Left colon (tissue), 2 donors: ENCODE data around the gene ODF2L. TPM values are rescaled to one million over a fixed set of nuclear protein-coding genes. Genes with fewer than 3 reads are reported as not detected.
A peak's percentile ranks its signal among the peaks of the same experiment; 100 is the strongest.

Source experiments
- ATAC-seq: fragments of 200-7000 bp; cut with Tn5 transposase; one replicate; pipeline ENCODE4 v1.9.1; 2020; ENCODE audit warnings: mild to moderate bottlenecking, moderate library complexity
- DNase-seq, 2 donors: peaks; one replicate each; pipeline ENCODE4 v3.0.0-alpha.2; 2020
- intact Hi-C, 2 donors: fragments of 100-400 bp; cut with DNase I in 1 of 2; cut with micrococcal nuclease in 1 of 2; formaldehyde crosslinking; loops; one replicate each; pipeline versions ENCODE4 v1.11.2 to v1.14.0; 2022; cut with DNase I, micrococcal nuclease
- long read RNA-seq: library from polyadenylated mRNA; unstranded; transcript quantifications from one replicate; pipeline ENCODE4 v2.0.0, GENCODE V29; 2021
- total RNA-seq, 2 donors: library from RNA; stranded (reverse); fragmentation: NEBNext Ultra II Directional; extraction: Animal tissue kit (Norgen Biotek cat#: 25700); gene quantifications; one replicate each; pipeline ENCODE4 v1.2.1, GENCODE V29; 2021
- donor health status: DM: no; HTN: no; CAD: no.
- donor health status: DM: yes; HTN: yes; CAD: no.

Gene ODF2L, protein sequence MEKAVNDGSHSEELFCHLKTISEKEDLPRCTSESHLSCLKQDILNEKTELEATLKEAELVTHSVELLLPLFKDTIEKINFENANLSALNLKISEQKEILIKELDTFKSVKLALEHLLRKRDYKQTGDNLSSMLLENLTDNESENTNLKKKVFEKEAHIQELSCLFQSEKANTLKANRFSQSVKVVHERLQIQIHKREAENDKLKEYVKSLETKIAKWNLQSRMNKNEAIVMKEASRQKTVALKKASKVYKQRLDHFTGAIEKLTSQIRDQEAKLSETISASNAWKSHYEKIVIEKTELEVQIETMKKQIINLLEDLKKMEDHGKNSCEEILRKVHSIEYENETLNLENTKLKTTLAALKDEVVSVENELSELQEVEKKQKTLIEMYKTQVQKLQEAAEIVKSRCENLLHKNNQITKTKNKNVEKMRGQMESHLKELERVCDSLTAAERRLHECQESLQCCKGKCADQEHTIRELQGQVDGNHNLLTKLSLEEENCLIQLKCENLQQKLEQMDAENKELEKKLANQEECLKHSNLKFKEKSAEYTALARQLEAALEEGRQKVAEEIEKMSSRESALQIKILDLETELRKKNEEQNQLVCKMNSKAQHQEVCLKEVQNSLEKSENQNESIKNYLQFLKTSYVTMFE
- total RNA-seq, result 10 to 100 TPM; 33.0 to 49.9 TPM
- long read RNA-seq, partial matches to known transcripts, result 10 of 19 reads
- long read RNA-seq, other reads (novel, unspliced or antisense), result 4 of 19 reads

DNA sequence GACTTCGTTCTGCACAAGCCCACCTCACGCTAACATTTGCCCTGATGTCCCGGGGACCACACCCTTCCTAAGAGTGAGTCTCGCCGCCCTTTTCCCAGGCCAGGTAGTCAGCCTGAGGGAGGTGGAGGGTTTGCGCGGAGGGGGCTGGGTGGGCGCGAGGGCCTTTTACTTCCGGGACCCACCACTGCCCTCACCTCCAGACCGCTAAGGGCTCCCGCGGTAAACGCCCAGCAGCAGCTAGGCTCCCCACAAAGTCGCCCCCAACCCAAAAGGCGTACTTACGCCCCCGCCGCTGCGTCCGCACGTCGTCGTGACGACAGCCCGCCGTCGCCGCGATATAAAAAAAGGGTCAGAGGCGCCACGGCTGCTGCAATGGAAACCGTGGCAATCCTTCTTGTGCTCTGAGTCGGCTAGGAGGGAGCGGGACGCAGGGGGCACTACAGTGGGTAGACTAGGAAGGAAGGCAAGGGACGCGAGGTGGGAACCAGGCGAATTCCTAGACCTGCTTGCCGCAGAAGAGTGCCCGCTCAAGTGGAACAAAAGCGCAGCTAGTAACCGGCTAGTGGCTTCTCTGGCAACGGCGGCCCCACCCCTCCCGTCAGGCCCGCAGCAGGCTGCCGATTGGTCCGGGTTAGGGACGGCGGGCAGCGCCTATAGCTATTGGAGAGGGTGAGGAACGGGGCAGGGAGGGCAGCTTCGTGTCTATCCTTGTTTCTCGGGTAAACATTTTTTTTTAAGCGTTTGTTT lies at the start of gene ODF2L:
TSS of gene ODF2L (minus strand) at position 573 of the 747 bp plus-strand sequence. CDS start 9,296 bp downstream, outside the sequence.
- intact Hi-C loops, result no loop called here
- DNase-seq (peak; percentile 94), ATAC-seq (peak; percentile 100)

DNA sequence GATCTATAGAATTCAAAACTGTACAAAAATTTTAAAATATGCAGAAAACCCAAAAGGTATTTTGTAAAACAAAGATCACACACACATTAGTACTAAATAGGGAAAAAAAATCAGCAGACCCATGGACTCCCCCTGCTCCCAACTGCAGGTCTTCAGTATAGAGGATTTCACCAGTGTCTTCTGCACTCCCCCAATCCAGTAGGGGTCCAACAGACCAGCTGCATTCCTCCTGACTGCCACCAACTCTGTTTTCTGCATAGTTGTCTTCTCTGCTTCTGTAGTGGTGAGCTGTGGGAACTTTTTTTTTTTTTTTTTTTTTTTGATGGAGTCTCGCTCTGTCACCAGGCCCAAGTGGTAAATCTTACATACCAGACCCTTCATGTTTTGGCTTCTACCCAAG lies 49.8 kb upstream of the ODF2L start:
- ATAC-seq, result no peak
- DNase-seq, result no peak
- intact Hi-C loops, result no loop called here

DNA sequence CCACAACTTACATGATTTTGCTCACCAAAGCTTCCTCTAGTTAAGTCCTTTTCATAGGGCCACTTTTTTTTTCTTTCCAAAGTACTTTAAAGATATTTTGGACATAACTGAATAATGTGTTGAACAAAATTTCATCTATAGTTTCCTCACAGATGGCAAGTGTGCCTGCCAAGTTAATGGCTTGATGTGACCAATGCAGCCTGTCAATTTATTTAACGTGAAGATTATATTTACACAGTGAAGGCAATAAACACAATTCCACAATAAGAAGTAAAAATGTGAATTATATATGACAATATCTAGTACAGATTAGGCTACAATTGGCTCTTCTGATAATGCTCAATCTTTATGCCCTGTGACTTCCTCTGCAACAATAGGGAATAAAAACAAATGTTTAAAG lies 45.9 kb upstream of the ODF2L start:
- ATAC-seq, result peak; percentile 80
- no peak for DNase-seq
- intact Hi-C loops, result no loop called here

DNA sequence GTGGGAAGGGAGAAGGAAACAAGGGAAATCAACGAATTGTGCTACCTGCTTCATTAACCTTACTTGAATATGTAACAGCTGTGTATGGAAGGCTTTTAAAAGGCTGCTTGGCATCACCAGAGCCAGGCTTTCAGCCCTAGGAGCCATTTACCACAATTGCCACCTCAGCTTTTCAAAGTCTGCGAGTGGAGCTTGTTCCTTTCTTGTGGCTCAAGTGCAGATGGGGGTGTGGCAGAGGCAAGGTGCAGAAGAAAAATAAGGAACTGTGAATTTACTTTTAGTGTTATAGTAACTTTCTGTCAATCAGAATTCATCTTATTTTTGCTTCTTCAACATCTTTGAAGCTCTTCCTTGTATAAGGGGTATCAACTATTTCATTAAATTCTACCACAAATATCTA lies 45.5 kb upstream of the ODF2L start:
- ATAC-seq, result peak; percentile 72

DNA sequence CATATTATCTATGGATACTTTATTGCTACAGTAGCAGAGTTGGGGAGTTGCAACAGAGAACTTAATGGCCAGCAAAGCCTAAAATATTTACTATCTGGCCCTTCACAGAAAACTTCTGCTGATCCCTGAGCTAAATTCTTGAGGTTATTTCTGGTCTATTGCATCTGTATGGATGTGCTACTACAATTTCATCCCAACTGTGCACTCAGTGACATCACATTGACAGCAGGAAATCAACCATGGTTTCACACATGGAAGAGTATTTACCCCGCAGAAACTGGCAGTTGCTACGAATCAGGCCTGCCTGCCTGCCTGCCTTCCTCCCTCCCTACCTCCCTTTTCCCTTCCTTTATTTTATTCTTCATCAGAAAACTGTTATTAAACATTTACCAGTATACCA lies 39.9 kb upstream of the ODF2L start:
- intact Hi-C loops, result no loop called here
- ATAC-seq (no peak), DNase-seq (no peak)

More for the DNA sequence above, 45.5 kb upstream of the ODF2L start:
- intact Hi-C loops, result no loop called here
- no peak for DNase-seq

DNA sequence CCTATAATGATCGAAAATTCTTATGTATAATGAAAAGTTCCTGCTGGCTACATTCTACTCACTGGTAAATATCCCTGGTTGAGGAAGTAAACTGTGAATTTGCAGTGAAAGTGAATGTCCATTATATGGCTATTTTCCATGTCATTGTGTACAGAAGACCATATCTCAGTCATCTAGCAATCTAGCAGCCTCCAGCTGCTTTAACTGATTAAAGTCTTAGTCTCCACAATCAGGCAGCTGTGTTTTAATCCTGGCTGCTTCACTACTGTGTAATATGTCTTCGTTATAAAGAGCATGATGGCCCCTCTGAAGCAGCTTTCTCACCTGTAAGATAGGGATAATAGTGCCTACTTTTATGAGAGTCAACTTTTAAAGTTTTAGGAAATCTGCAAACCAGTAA lies 39.2 kb upstream of the ODF2L start:
- no peak for DNase-seq
- intact Hi-C loops, result no loop called here
- peak; percentile 68 for ATAC-seq

DNA sequence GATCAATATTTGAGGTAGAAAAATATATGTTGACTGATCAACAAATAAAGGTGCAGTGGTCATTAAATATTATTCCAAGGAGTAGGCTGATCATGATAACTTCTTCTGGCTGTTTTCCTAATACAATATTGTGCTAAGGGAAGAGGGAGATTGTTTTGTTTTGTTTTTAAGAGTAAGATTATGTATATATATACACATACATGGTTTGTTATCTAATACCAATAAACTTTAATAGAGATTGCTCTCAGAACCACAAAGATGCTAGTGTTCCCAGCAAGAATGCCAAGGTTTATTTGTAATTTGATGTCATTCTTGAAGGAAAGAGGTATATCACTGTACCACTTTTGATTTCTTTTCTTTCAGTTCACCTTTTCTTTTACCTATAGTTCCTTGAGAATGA lies 37.9 kb upstream of the ODF2L start:
- intact Hi-C loops, result no loop called here

DNA sequence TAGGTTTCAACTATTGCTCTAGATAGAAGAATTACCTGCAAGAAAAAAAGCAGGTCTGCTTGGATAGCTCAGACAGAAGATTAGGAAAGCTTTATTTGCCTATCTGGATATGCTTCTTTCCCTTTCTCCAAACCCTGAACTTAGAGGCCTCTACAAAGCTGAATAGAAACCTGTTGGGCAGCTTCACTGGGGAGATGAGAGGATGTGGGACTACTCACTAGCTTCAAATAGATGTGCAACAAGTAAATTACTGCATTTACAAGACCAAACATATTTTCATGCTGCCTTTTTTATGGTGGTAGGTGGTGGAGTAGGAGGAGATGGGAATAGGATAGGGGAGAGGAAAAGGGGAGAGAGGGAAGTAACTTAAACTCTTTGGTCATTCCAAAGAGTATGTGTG lies 34.3 kb upstream of the ODF2L start:
- no peak for ATAC-seq
- intact Hi-C loops, result no loop called here
- no peak for DNase-seq

More for the DNA sequence above, 37.9 kb upstream of the ODF2L start:
- peak; percentile 68 for ATAC-seq
- DNase-seq, result no peak

DNA sequence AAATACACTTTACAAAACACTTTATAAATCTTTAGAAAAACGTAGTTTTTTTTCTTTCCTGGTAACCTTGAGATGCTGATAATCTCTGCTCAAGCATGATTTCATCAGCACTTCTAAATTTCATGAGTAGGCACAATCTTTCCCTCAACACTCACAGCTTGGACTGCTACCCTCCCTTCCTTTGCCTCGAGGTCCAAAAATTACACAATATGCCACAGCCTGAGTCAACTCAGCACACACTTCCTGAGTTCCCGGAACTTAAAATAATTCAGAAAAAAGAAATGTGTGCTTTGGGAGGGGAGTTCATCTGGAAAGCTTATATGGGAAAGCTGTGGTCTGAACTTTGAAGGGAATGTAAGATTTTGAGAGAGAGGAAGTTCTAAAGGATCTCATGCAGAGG lies 33.7 kb upstream of the ODF2L start:
- peak in 1 of 2 donors; percentile 34 for DNase-seq
- intact Hi-C loops, result no loop called here
- ATAC-seq, result peak; percentile 45

DNA sequence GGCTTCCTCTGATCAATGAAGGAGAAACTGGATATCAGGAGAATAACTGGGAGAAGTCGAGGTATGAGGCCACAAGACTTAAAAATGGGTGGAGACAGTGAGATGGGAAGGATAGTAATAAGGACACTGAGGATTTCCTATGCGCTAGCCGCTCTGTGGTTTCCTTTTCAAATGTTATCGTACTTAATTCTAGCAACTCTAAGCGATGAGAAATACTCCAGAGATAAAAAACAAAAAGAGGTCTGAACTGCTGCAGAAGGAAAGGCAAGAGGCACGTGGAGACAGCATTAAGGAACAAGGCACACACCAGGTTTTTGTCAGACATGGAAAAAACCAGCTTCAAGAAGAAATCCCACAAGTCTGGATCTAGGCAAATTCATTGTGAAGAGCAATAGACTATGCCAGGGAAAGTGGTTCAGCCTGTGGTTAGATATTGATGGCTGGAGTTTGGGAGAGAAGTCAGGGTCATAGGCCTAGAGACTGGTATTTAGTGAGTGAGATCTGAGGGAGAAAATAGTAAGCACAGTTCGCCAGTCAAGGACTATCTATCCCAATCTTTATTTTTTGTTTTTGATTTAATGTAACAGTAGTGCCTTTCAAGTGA lies 33.1 kb upstream of the ODF2L start:
- DNase-seq, result no peak
- intact Hi-C loops, result no loop called here
- no peak for ATAC-seq

DNA sequence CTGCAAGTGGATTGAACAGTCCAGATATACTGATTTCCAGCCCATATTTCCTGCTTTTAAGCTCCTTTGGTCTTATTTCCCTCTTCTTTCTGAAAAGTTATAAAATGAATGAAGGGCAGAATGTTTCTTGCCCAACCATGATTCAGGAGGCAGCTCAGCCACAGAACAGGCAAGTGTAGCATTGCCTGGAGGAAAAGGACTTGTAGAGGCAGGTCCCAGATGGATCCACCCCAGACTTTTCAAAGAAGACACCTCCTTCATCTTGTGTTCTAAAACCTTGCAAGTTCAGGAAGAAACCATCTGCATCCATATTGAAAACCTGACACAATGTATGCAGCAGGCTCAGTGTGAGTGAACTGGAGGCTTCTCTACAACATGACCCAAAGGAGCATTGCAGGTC lies 27.8 kb upstream of the ODF2L start, which contains the start of gene CLCA2:
TSS of gene CLCA2 (plus strand) at position 299 of the 400 bp plus-strand sequence. CDS start at position 376, 77 bp downstream.
- DNase-seq, result no peak
- intact Hi-C loops, result no loop called here
- ATAC-seq, result no peak

DNA sequence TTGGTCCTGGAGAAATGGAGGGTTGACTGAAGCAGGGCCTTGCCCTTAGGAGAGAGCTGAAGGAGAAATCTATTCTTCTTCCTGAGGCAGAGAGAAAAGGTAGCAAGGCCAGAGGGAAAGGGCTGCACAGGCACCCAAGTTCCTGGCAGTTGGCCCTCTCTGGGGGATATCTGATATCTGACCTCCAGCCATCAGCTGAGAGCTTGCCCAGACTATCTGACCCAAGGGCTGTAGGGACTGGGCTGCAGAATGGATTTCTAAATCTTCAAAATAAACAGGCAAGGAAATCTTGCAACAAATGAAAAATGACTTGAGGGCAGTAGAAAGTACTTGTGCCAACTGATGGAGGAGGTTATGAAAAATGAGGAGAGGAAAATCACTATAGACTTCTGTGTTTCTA lies 27.4 kb upstream of the ODF2L start:
- DNase-seq (no peak), ATAC-seq (no peak)
- intact Hi-C loops, result no loop called here

DNA sequence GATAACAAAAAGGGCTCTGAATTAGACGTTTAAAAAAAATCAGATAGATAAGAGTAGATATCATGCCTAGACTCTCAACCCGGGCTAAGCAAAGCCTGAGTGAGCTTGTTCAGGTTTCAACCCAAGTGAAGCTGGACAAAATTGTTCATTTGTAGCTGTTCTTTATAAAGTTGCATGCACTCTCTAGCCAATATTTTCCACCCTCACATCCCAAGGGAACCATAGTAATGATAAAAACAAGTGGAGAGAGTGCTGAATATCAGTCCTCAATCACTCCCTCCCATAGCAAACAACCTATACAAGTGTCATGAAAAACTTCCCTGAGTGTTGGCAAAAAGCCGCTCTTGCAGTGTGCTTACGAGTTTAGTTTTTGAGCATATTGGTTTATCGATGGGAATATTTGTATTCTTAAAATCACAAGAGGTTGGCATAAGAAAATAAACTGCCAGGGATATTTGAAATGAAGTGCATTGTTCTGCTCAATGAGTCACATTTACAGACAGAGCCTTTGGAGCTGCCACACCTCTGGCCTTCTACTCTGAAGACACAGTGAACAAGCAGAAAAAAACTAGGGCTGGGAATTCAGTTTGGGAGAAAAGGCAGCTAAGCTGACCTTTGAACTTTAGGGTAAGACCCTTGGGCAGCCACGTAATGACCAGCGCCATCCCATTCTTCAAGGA lies 25.6 kb upstream of the ODF2L start:
- peak; percentile 68 for ATAC-seq

DNA sequence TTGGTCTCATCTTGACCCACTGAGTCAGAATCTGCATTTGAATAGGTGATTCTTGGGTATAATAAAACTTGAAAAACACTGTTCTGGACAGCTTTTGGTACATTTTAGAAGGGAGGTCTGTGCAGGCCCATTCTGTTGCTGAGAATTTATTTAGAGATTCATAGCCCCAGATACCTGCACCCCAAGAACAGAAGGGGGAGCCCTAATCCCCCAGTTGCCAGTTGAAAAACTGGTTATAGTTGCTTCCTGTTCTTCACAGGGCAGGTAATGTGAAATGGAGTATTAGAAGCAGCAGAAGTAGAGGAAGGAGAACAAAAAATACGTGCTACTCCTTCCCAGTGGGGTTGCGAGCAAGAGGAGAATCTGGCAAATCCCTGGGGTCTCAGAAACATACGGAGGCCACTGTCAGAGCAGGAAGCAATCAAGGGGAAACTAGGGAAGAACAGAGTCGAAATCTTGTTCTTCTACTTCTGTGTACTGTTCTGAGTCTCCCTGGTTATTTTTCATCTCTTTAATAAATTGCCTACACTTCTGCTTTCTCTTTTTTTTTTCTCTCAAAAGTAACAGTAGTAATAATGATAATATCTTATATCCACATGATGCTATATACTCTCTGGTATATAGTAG lies 23.3 kb upstream of the ODF2L start:
- peak; percentile 55 for ATAC-seq
- intact Hi-C loops, result no loop called here
- DNase-seq, result peak in 1 of 2 donors; percentile 33

More for the DNA sequence above, 25.6 kb upstream of the ODF2L start:
- intact Hi-C loops, result no loop called here
- no peak for DNase-seq

DNA sequence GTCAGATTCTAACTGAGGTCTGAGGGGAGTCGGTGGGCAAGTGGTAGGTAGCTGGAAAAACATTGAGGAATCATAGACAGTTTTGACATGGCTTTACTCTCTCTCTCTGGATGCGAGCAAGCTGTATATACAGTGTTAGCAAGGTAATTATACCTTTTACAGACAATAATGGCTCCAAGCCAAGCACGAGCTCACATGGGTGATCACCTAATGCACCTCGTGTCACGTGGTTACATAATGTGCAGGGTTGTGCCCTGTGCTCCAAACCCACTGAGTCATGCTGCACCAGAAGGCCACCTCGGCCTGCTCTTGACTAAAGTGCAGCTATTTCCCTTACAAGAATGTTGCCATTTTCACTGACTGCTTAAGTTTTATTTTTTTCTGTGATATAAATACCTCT lies 20.2 kb upstream of the ODF2L start:
- ATAC-seq, result peak; percentile 97
- peak; percentile 83 for DNase-seq
- intact Hi-C loops, result no loop called here

DNA sequence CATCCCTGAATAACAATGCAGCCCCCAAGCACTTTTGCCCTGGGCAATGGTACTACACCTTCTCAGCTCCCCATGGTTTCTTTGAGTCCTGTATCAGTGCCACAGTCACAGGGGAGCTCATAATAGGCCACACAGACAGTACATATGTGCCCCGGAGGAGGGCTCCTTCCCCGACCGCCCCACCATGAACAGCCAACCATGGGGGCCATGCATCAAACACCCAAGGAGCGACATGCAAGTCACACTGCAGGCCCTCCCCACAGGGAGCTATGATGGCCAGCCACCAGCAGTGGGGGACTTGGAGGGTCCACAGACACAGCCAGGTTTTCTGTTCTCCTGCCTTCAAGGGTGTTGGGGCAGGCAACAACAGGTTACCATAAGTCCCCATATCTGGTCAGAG lies 14.8 kb upstream of the ODF2L start:
- ATAC-seq, result no peak
- intact Hi-C loops, result no loop called here

DNA sequence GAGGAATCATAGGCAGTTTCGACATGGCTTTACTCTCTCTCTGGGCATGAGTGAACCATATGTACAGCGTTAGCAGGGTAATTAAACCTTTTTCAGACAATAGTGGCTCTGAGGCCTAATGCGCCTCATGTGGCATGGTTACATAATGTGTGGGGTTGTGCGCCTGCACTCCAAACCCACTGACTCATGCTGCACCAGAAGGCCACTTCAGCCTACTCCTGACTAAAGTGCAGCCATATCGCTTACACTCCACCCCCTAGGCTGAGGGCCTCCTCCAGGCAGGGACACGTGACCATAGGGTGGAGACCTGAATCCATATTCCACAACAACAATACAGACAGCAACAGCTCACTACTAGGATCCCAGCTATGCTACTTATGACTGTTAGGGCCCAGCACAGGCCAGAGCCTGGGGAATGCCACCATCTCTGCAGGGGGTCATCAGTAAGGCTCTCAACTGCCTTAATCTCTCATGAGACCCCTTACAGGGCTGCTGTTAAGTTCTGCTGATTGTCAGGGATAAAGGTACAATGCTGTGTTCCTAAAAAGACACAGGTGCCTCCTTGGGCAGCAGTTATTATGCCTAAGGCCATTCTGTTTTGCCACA lies 13.4 kb upstream of the ODF2L start:
- DNase-seq (no peak), ATAC-seq (peak; percentile 66)
- intact Hi-C loops, result no loop called here

More for the DNA sequence above, 14.8 kb upstream of the ODF2L start:
- DNase-seq, result no peak

DNA sequence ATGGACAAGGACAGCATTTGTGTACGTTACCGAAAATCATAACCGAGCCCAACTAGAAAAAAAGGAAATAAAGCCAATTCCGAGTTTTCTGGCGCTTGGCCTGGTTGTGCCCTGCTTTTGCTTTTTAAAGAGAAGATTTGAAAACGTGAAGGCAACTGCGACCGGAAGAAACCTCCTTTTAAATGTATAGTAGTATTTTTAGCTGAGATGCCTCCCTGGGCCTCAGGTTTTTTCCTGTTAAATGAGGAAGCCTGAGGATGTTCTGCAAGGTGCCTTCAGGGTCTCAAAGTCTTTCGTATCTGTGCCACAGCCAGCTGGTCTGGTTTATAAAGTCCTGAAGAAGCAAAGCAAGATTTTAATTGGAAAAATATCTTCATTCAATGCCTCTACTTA lies 371 bp upstream of the ODF2L start:
- DNase-seq (no peak), ATAC-seq (peak; percentile 15)

More for the DNA sequence above, 371 bp upstream of the ODF2L start:
- intact Hi-C loops, result no loop called here
